Inferior parietal cortex (tissue), 1 donor: Measurements from ENCODE around the gene USP6.
A peak's percentile ranks its signal among the peaks of the same experiment; 100 is the strongest.
"Not testable (repeated sequence)": the region's sequence is repeated elsewhere in the genome, so short reads cannot be mapped to it uniquely, and the experiment has no call there.

Experiments
- DNase-seq: peaks from one replicate; pipeline ENCODE4 v3.0.0-alpha.2; 2016; ENCODE audit errors: extremely low spot score

USP6 gene

DNA sequence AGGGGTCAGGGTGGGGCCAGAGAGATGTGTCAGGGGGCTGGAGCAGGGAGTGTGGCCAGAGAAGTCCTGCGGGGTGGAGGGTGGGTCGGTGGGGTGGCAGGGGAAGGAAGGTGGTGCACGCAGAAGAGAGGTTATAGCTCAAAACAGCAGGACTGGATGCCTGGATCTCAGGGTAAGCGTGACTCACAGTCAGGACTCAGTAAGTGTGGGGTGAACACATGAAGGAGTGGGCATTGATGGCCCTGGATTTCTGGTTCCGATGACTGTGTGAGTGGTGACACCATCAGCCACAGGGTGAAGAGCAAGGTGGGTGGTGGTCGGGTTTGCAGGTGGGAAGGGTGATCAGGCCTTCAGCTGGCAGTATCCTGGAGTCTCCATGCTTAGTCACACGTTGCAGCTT, 6.2 kb downstream of the USP6 start:
- not testable (repeated sequence) for DNase-seq

GRCh38 chr17:5122586-5123342, 6.9 kb downstream of the USP6 start:
- no peak for DNase-seq

- no peak for DNase-seq
Observed at GRCh38 chr17:5123343-5124124, 7.7 kb downstream of the USP6 start.

GRCh38 chr17:5124125-5124760, 8.4 kb downstream of the USP6 start:
- not testable (repeated sequence) for DNase-seq

GRCh38 chr17:5124896-5125295, 9.1 kb downstream of the USP6 start:
- not testable (repeated sequence) for DNase-seq

GRCh38 chr17:5126719-5127488, 11.1 kb downstream of the USP6 start:
- DNase-seq: no peak

- DNase-seq: no peak
Observed at GRCh38 chr17:5127910-5128309, 12.1 kb downstream of the USP6 start.

GRCh38 chr17:5128387-5128786, 12.6 kb downstream of the USP6 start:
- DNase-seq: not testable (repeated sequence)

GRCh38 chr17:5128905-5129535, 13.2 kb downstream of the USP6 start:
- no peak for DNase-seq

- not testable (repeated sequence) for DNase-seq
Observed at GRCh38 chr17:5129770-5130169, 13.9 kb downstream of the USP6 start.

- DNase-seq: not testable (repeated sequence)
Observed at GRCh38 chr17:5130261-5130660, 14.4 kb downstream of the USP6 start.

- not testable (repeated sequence) for DNase-seq
Observed at GRCh38 chr17:5130687-5131086, 14.9 kb downstream of the USP6 start.

- no peak for DNase-seq
Observed at GRCh38 chr17:5131146-5131715, 15.4 kb downstream of the USP6 start.

GRCh38 chr17:5131799-5132502, 16.1 kb downstream of the USP6 start:
- DNase-seq: not testable (repeated sequence)

DNA sequence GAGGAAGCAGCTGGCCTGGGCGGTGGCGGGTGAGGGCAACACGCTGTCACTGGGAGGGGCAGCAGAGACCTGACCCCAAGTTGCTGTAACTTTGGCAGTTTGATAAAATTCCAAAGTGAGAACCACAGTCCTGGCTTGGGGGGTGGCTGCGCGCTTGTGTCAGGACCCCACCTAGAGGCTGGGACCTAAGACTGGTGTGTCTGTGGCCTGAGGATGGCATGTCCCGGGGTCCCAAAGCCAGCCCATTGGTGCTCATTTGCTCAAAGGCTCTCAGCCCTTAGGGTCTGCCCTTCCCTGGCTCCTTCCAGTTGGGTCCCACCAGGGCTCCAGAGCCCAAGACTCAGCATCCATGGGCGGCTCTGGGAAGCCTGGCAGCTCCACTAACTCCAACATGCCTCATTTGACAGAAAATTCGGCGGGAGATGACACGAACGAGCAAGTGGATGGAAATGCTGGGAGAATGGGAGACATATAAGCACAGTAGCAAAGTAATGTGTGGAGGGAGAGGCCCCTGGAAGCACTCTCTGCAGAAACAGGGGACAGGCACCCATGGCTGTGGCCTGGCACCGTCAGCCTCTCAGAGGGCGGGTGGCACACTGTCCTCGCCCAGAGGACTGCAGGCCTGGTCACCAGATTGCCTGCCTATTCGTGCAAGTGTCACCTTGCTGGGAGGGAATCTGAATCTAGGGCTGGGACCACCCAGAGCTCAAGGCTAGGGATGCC, 16.8 kb downstream of the USP6 start:
- DNase-seq: not testable (repeated sequence)

GRCh38 chr17:5133311-5133710, 17.5 kb downstream of the USP6 start:
- no peak for DNase-seq

DNA sequence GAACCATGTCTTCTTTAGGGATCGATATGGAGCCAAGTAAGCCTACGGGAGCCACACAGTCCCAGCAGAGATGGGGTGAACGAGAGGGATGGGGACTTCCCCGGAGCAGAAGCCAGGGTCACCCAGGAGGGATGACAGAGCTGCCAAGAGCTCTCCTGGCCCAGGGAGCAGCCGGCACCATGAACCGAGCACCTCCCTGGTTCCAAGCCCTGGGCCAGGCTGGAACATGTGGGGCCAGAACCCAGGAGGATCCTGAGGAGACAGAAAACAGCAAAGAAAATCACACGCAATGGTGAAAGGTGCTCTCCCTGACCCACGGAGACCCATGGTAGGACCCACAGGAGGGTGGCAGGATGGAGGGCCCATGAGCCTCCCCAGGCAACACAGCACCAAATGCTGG, 18.1 kb downstream of the USP6 start:
- DNase-seq: not testable (repeated sequence)

GRCh38 chr17:5134571-5134970, 18.7 kb downstream of the USP6 start:
- not testable (repeated sequence) for DNase-seq

DNA sequence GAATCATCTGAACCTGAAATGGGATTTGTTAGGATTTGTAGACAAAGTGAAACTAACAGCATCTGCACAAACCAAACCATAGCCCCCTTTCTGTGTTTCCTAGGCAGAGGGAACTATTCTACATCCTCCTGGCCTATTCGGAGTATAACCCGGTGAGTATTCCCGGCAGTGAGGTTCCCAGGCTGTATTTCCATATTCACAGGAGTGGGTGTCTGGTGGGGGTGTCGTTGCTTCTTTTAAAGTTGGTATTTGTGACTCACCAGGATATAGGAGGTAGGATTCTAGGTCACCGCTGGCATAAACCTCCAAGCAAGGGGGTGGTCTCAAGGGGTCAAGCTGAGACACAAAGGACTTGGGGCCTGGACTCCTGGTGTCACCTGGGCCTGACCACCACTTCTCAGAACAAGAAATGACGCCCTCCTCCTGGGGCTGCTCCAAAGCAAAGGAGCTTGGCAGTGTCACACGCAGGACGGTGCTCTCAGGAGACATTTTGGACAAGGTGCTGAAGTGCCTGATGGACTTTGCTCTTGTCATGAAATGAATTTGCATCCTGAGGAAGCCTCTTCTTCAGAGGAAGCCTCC, 19.4 kb downstream of the USP6 start:
- DNase-seq: peak; percentile 11
